PC-9 (cell line): ENCODE measurements around the gene RPL37. TPM values are rescaled to one million over a fixed set of nuclear protein-coding genes. Genes with fewer than 3 reads are reported as not detected.
"Not testable (repeated sequence)": the region's sequence is repeated elsewhere in the genome, so short reads cannot be mapped to it uniquely, and the experiment has no call there.

ENCODE experiments used
- BruUV-seq: library from RNA; stranded (reverse); fragments of 400-500 nt; replicated peaks from 2 replicates; lab custom pipeline; 2021; lab: Mats Ljungman, UMichigan
- CTCF ChIA-PET: fragments of 300-600 bp; sonication (Branson Sonifier 250); formaldehyde crosslinking; loops from one replicate; lab custom pipeline; 2022; ENCODE audit warnings: antibody characterized with exemption; lab: Charles Lee
- POLR2A ChIA-PET: fragments of 300-600 bp; sonication (Branson Sonifier 250); formaldehyde crosslinking; loops from one replicate; lab custom pipeline; 2022; ENCODE audit warnings: antibody characterized with exemption; ENCODE audit not compliant: unreplicated experiment; lab: Charles Lee
- DNase-seq, 2 experiments: peaks; one replicate each; pipeline versions ENCODE4 v3.0.0 to v3.0.0-alpha.2; 2015 to 2022; ENCODE audit warnings: mixed read lengths in 1 of 2
- H2AFZ ChIP-seq: fragments of 200-600 bp; sonication (generic); 2 replicates; pipeline ENCODE4 v1.8.1; 2017; ENCODE audit warnings: antibody characterized with exemption
- H3F3A ChIP-seq: fragments of 200-600 bp; sonication (generic); 2 replicates; pipeline ENCODE4 v1.8.1; 2017; ENCODE audit warnings: antibody characterized with exemption, mild to moderate bottlenecking, low read depth; ENCODE audit not compliant: insufficient read depth
- H3K27ac ChIP-seq: fragments of 200-600 bp; sonication (generic); 2 replicates; pipeline ENCODE4 v1.6.1; 2016; ENCODE audit warnings: mixed run types
- H3K27me3 ChIP-seq: fragments of 200-600 bp; sonication (generic); 2 replicates; pipeline ENCODE4 v1.6.1; 2016; ENCODE audit warnings: low read depth, mixed run types; ENCODE audit not compliant: insufficient read depth
- H3K36me3 ChIP-seq: fragments of 200-600 bp; sonication (generic); 2 replicates; pipeline ENCODE4 v1.6.1; 2016; ENCODE audit warnings: low read depth, mixed run types
- H3K4me1 ChIP-seq: fragments of 200-600 bp; sonication (generic); replicated peaks from 2 replicates; pipeline ENCODE4 v1.6.1; 2016; ENCODE audit warnings: mixed run types; ENCODE audit not compliant: insufficient read depth
- H3K4me2 ChIP-seq: fragments of 200-600 bp; sonication (generic); 2 replicates; pipeline ENCODE4 v1.6.1; 2017; ENCODE audit warnings: mixed run types
- H3K4me3 ChIP-seq: fragments of 200-600 bp; sonication (generic); 2 replicates; pipeline ENCODE4 v1.6.1; 2016; ENCODE audit warnings: mixed run types
- H3K79me2 ChIP-seq: fragments of 200-600 bp; sonication (generic); 2 replicates; pipeline ENCODE4 v1.6.1; 2017; ENCODE audit warnings: low read depth, mixed run types
- H3K9me2 ChIP-seq: fragments of 200-600 bp; sonication (generic); 2 replicates; pipeline ENCODE4 v1.8.1; 2017; ENCODE audit warnings: mild to moderate bottlenecking; ENCODE audit not compliant: insufficient read depth
- H3K9me3 ChIP-seq: fragments of 200-600 bp; sonication (generic); 2 replicates; pipeline ENCODE4 v1.8.1; 2016; ENCODE audit warnings: low read depth; ENCODE audit not compliant: insufficient read depth
- H4K20me1 ChIP-seq: fragments of 200-600 bp; sonication (generic); 2 replicates; pipeline ENCODE4 v1.8.1; 2017; ENCODE audit not compliant: insufficient read depth
- CTCF ChIP-seq: fragments of 200-600 bp; sonication (generic); conservative IDR thresholded peaks from 2 replicates; pipeline ENCODE4 v1.6.1; 2017; ENCODE audit warnings: mixed run types, antibody characterized with exemption, mild to moderate bottlenecking, moderate library complexity
- EZH2 ChIP-seq: fragments of 200-600 bp; sonication (generic); IDR thresholded peaks from 2 replicates; pipeline ENCODE4 v1.8.0; 2017; ENCODE audit warnings: antibody characterized with exemption, low read depth
- intact Hi-C: fragments of 100-400 bp; cut with micrococcal nuclease; formaldehyde crosslinking; loops from one replicate; pipeline ENCODE4 v1.10.0; 2022; ENCODE audit not compliant: unreplicated experiment
- total RNA-seq: library from RNA; stranded (reverse); gene quantifications from 2 replicates; pipeline ENCODE4 v1.2.3, GENCODE V29; 2021

The RPL37 gene
- total RNA-seq, 1 experiment from 2014 or later, result 3,889 TPM

- CTCF ChIA-PET, result interaction anchor here (0.6 kb wide), 1 partner anchor 35 kb away, joined by 3 read pairs; no protein-coding TSS in a partner anchor
- peak in 1 of 2 experiments; percentile 22 for DNase-seq
Measured at GRCh38 chr5:40869384-40869783, 34.4 kb upstream of the RPL37 start.

GRCh38 chr5:40866844-40867243 lies 31.8 kb upstream of the RPL37 start:
- Histone ChIP-seq H3K9me3 (no peaks in the 10 kb centered on the region), H3K27me3 (no peaks in the 10 kb centered on the region), H3K4me2 (no peak overlapping the region), H3K79me2 (no peaks in the 10 kb centered on the region), H3F3A (no peaks in the 10 kb centered on the region), H2AFZ (0 out of 2 replicates have a peak overlapping the region, but pooled peaks have one; percentile 24), H4K20me1 (no peaks in the 10 kb centered on the region), H3K4me1 (0 out of 2 replicates have a peak, but pooled peaks cover 6% of the 10 kb centered on the region), H3K36me3 (no peaks in the 10 kb centered on the region), H3K9me2 (no peaks in the 10 kb centered on the region), H3K4me3 (no peak overlapping the region), H3K27ac (no peak overlapping the region)
- POLR2A ChIA-PET, result interaction anchor here (0.6 kb wide), 1 partner anchor 814 kb away, joined by 4 read pairs; no protein-coding TSS in a partner anchor
- no peak for DNase-seq
- CTCF ChIA-PET, result no interaction called here
- TF ChIP-seq CTCF (no peak), EZH2 (no peak)
- BruUV-seq, result no TSS peak
- intact Hi-C loops, result no loop called here

More at GRCh38 chr5:40869384-40869783, 34.4 kb upstream of the RPL37 start:
- H3K9me3 ChIP-seq, result no peaks in the 10 kb centered on the region
- no peaks in the 10 kb centered on the region for H3K79me2 ChIP-seq
- H3K4me1 ChIP-seq, result 0 out of 2 replicates have a peak, but pooled peaks cover 6% of the 10 kb centered on the region
- no peak overlapping the region for H2AFZ ChIP-seq
- H3K4me3 ChIP-seq, result no peak overlapping the region
- no peaks in the 10 kb centered on the region for H4K20me1 ChIP-seq
- TF ChIP-seq CTCF (no peak), EZH2 (no peak)
- BruUV-seq, result no TSS peak
- no peak overlapping the region for H3K27ac ChIP-seq
- H3K36me3 ChIP-seq, result no peaks in the 10 kb centered on the region
- no peak overlapping the region for H3K4me2 ChIP-seq
- H3K9me2 ChIP-seq, result no peaks in the 10 kb centered on the region
- H3K27me3 ChIP-seq, result no peaks in the 10 kb centered on the region
- POLR2A ChIA-PET, result no interaction called here
- intact Hi-C loops, result no loop called here
- H3F3A ChIP-seq, result no peaks in the 10 kb centered on the region

- CTCF ChIA-PET, H3K27me3 ChIP-seq, H3K36me3 ChIP-seq, H3K9me2 ChIP-seq, H3F3A ChIP-seq, H2AFZ ChIP-seq, intact Hi-C loops, H3K4me2 ChIP-seq, H3K4me3 ChIP-seq, H3K9me3 ChIP-seq, BruUV-seq, H3K79me2 ChIP-seq, H3K4me1 ChIP-seq, H4K20me1 ChIP-seq, H3K27ac ChIP-seq, POLR2A ChIA-PET: not testable (repeated sequence)
- peak in 1 of 2 experiments; percentile 15 for DNase-seq
Measured at GRCh38 chr5:40865004-40865403, 30.0 kb upstream of the RPL37 start.

- H3K9me2 ChIP-seq, result no peaks in the 10 kb centered on the region
- intact Hi-C loops, result no loop called here
- peak in 1 of 2 experiments; percentile 25 for DNase-seq
- H3K27me3 ChIP-seq, result no peaks in the 10 kb centered on the region
- no peak overlapping the region for H2AFZ ChIP-seq
- H3K9me3 ChIP-seq, result no peaks in the 10 kb centered on the region
- no peaks in the 10 kb centered on the region for H4K20me1 ChIP-seq
- H3K27ac ChIP-seq, result no peak overlapping the region
- no peaks in the 10 kb centered on the region for H3K79me2 ChIP-seq
- TF ChIP-seq EZH2 (no peak), CTCF (no peak)
- POLR2A ChIA-PET, result no interaction called here
- H3K36me3 ChIP-seq, result no peaks in the 10 kb centered on the region
- H3K4me2 ChIP-seq, result no peak overlapping the region
- no peak overlapping the region for H3K4me3 ChIP-seq
- H3F3A ChIP-seq, result no peaks in the 10 kb centered on the region
- no TSS peak for BruUV-seq
- CTCF ChIA-PET, result no interaction called here
- no peaks in the 10 kb centered on the region for H3K4me1 ChIP-seq
Measured at GRCh38 chr5:40860711-40861110, 25.7 kb upstream of the RPL37 start.
